GM19240 (cell line): Measurements from ENCODE around the gene DHRS3.
"Not testable (repeated sequence)": the region's sequence is repeated elsewhere in the genome, so short reads cannot be mapped to it uniquely, and the experiment has no call there.

Experiments used
- DNase-seq: peaks from one replicate; pipeline ENCODE4 v3.0.0; 2011; ENCODE audit warnings: low spot score; ENCODE audit not compliant: insufficient read length

DHRS3 gene

DNA sequence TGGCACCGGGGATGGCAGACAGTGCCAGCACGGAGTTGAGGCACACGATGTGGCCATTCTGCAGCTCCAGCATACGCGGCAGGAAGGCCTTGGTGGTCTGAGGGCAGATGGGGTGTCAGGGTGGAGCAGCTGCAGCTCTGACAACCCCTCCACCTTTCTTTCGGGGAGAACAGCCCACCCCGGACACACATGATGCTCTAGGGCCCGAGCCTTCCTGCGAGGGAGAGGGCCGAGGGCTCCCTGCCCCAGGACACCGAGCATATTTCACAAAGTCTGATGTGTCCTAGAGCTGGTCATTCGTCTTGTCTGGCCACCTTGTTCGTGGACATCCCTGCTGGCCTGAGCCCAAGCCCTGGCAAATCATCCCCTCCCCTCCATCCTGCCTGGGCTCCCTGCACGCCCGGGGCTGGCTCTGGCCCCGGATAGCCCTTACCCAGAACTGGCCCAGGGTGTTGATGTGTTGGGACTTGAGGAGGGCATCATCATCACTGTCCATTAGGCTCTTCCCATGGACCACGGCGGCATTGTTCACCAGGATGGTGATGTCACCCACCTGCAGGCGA is 39.1 kb downstream of the DHRS3 start:
- no peak for DNase-seq

DNA sequence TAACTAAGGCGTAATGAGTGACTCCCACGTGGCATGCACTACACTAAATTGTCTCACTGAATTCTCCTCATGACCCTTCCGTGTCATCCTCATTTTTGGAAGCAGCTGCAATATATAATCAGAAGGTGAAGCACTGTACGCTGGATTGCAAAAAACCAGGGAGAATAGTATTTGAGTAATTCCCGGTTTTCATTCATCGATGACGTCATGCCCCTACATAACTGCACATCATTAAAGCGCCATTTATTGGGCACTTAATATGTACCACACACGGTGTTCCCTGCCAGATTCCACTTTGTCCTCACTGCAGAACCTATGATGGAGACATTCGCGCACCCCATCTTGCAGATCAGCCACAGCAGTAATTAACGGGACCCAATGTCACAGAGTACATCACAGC is 41.0 kb downstream of the DHRS3 start:
- DNase-seq: no peak

GRCh38 chr1:12574757-12575139 is 43.3 kb downstream of the DHRS3 start:
- DNase-seq: no peak

GRCh38 chr1:12573015-12573825 is 44.8 kb downstream of the DHRS3 start:
- DNase-seq: no peak

- no peak for DNase-seq
Measured at GRCh38 chr1:12572522-12572921, 45.5 kb downstream of the DHRS3 start.

DNA sequence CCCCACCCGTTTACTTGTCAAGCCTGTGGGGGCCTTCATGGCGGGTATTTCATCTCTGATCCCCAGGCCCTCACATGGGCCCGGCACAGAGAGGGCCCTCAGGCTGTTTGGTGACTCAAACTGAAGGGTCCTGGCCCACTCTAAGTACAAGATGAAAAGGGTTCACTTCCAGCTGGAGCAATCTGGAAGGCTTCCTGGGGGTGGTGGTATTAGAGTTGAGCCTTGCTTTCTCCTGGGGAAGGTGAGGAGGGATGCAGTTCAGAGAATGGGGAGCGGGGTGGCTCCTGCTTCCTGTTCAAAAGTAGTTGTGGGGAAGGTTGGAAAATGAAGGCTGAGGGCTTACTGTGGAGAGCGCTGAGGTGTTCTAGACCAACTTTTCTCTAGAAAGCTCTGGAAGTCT is 47.7 kb downstream of the DHRS3 start:
- DNase-seq: no peak

GRCh38 chr1:12568009-12568767 is 49.8 kb downstream of the DHRS3 start:
- DNase-seq: no peak

DNA sequence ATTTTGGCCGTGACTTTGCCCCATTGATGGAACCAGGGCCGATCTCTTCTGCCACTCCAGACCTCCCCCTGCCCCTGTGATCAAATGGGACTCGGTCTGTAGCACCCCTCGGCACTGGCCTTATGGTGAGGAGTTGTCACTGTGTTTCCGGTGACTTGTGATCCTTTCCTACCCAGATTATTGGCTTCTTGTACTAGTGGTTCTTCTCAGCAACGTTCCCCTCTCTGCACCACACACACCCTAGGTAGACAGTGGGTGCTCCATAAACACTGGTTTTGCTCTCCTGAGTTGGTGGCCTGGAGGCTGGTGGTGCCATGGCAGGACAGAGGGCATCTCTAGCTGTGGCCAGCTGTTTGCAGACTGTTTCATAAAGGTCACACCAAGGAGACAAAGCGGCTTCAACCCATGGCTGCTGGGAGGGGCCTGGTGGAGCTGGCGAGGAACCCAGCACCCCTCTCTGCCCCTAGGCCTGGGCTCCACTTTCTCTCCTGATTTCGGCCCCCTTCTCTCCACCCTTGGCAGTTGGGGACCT is 50.7 kb downstream of the DHRS3 start:
- no peak for DNase-seq

GRCh38 chr1:12566484-12567287 is 51.3 kb downstream of the DHRS3 start:
- DNase-seq: no peak

DNA sequence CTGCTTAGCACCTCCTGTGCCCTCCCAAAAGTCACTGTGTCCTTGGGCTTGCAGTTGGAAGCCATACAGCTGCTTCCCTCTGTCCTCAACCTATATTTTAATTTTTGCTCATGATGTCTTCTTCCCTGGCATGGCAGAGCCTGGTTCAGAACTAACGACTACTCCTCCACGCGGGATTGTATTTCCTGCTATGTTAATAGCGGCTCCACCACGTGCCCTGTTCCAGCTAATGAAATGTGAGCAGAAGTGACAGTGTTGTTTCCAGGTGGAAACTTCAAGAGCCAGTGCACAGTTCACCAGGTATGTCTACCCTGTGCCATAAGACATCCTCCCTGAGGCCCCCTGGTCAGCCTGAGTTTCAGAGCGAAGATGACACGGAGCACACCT is 52.1 kb downstream of the DHRS3 start:
- no peak for DNase-seq

- no peak for DNase-seq
Measured at GRCh38 chr1:12565094-12565965, 52.7 kb downstream of the DHRS3 start.

DNA sequence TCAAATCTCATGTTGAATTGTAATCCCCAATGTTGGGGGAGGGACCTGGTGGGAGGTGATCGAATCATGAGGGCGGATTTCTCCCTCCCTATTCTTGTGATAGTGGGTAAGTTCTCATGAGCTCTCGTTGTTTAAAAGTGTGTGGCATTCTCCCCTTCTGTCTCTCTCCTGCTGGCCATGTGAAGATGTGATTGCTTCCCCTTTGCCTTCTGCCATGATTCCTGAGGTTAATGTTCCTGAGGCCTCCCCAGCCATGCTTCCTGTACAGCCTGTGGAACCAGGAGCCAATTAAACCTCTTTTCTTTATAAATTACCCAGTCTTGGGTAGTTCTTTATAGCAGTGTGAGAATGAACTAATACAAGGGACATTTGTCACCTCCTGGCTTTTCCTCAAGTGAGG is 53.8 kb downstream of the DHRS3 start:
- not testable (repeated sequence) for DNase-seq

GRCh38 chr1:12562955-12563576 is 54.9 kb downstream of the DHRS3 start:
- DNase-seq: no peak

DNA sequence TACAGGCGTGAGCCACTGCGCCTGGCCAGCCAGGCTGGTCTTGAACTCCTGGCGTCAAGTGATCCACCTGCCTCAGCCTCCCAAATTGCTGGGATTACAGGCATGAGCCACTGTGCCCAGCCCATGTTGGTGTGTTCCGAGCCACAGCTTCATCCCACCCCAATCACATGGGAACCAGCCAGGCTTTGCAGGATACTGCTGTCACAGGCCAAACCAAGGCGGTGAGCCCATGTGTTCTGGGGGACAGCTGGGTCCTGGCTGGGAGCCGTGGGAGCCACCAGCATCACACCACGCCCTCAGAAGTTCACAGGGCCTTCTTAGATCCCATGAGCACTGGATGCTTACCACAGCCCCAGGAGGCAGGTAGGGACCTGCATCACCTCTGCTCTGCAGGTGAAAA is 56.9 kb downstream of the DHRS3 start:
- DNase-seq: no peak

DNA sequence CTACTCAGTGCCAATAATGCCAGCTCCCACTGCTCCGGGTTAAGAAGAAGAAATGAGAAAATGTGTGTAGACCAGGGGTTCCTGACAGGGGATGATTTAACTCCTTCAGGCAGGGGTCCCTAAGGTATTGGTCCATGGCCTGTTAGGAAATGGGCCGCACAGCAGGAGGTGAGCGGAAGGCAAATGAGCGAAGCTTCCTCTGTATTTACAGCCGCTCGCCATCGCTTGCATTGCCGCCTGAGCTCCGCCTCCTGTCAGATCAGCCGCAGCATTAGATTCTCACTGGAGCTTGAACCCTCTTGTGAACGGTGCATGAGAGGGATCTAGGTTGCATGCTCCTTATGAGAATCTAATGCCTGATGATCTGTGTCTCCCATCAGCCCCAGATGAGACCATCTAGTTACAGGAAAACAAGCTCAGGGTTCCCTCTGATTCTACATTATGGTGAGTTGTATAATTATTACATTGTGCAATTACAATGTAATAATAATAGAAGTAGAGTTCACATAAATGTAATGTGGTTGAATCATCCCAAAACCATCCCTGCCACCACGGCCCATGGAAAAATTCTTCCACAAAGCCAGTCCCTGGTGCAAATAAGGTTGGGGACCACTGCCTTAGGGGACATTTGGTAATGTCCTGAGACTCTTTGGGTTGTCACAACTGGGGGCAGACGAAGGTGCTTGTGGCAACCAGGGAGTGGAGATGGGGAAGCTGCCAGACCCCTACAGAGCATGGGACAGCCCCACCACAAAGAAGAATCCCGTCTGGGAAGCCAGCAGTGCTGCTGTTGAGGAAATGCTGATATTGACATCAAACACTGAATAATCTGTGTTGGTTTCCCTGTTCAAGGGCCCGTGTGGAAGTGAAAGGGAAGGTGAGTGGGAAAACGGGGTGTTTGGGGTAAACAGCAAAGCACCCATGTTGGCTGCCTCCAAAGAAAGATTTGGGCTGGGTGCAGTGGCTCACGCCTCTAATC is 60.8 kb downstream of the DHRS3 start:
- no peak for DNase-seq

- no peak for DNase-seq
Measured at GRCh38 chr1:12556368-12556930, 61.6 kb downstream of the DHRS3 start.

DNA sequence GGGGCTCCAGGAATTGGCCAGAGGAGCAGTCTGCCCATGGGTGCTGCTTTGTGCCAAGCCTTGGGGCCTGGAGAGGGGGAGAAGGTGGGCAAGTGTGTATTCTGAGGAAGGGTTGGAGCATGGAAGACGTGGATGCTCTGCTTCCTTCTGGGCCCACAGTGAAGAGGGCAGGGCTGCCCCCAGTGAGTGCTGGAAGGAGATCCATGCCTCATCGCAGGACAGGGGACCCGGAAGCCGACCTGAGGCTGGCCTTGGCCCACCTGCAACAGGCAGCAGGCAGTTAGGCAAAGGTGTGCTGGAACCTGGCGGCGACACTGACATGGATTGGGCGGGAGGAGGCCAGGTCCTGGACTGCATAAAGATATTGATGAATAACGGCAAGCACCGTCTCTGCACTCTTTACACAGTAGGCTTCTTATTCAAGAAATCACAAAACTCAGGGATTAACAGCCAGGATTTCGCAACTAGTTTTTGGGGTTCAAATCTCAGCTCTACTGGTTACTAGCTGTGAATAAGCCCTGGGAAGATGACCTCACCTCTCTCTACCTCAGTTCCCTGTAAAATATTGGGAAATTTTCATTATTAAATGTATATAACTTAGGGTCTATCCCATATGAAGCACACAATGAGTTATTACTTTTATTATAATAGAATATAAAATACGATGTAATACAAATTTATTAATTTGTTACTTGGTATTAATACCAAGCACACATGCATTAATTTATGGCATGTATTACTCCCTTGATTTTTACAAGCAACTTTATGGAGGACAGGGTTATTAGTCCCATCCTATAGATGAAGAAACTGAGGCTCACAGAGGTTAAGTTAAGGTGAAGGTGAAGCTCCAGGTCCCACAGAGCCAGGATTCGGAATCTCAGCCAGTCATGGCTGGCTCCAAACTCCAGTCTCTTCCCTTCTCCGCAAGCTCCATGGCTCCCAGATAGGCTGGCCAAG is 62.3 kb downstream of the DHRS3 start:
- no peak for DNase-seq
